Tibial artery (tissue), 4 donors: ENCODE results near the gene ALDH1L1.

Source experiments
- DNase-seq, 2 donors: peaks; one replicate each; pipeline ENCODE4 v3.0.0-alpha.2; 2019
- H3K27ac ChIP-seq, 2 donors: fragments of 200-600 bp; sonication (generic) in 1 of 2; 1 replicate in 1 of 2; 2 replicates in 1 of 2; pipeline ENCODE4 v1.5.1; 2018 to 2019; ENCODE audit warnings: mild to moderate bottlenecking in 1 of 2
- H3K27me3 ChIP-seq, 2 donors: fragments of 200-600 bp; sonication (generic) in 1 of 2; one replicate each; pipeline versions ENCODE4 v1.5.1 to v1.6.0; 2016 to 2019
- H3K36me3 ChIP-seq, 3 donors: fragments of 200-600 bp; sonication (generic) in 2 of 3; one replicate each; pipeline ENCODE4 v1.5.1; 2016 to 2019; ENCODE audit warnings: mild to moderate bottlenecking in 2 of 3
- H3K4me1 ChIP-seq, 4 donors: fragments of 200-600 bp; sonication (generic) in 2 of 4; 1 replicate in 3 of 4; 2 replicates in 1 of 4; pipeline ENCODE4 v1.5.1; 2016 to 2019
- H3K4me3 ChIP-seq, 2 donors: fragments of 200-600 bp; sonication (generic) in 1 of 2; 1 replicate in 1 of 2; 2 replicates in 1 of 2; pipeline ENCODE4 v1.5.1; 2018 to 2019; ENCODE audit warnings: mild to moderate bottlenecking in 2 of 2
- H3K9me3 ChIP-seq, 3 donors: fragments of 200-600 bp; sonication (generic) in 1 of 3; one replicate each; pipeline ENCODE4 v1.5.1; 2016 to 2019
- CTCF ChIP-seq, 2 experiments: fragments of 200-600 bp in 1 of 2; fragments of 450-650 bp in 1 of 2; IDR thresholded peaks; one replicate each; pipeline ENCODE4 v1.5.1; 2017 to 2019; ENCODE audit warnings: antibody characterized with exemption in 2 of 2, mild to moderate bottlenecking in 1 of 2, moderate library complexity in 1 of 2
- intact Hi-C: fragments of 100-400 bp; cut with DNase I; formaldehyde crosslinking; loops from one replicate; pipeline ENCODE4 v1.15.0; 2023; ENCODE audit warnings: low total_unique reads

ALDH1L1 gene

GRCh38 chr3:126083138-126083445, 97.3 kb downstream of the ALDH1L1 start:
- Histone ChIP-seq H3K27ac (peak overlapping the region; percentile 92 to 94), H3K36me3 (peaks cover 0 to 7% (median 0%) of the 10 kb centered on the region in 3 donors), H3K27me3 (no peaks in the 10 kb centered on the region), H3K4me3 (peak overlapping the region; percentile 79 to 87), H3K4me1 (peaks cover 0 to 24% (median 19%) of the 10 kb centered on the region in 4 donors), H3K9me3 (no peaks in the 10 kb centered on the region)
- intact Hi-C loops = loop anchor here (5.0 kb wide), 1 partner anchor 394 kb away; the partner anchor contains the start of gene ZXDC
- no peak for DNase-seq
- TF ChIP-seq CTCF (IDR thresholded peaks at IDR 0.05) = no peak

GRCh38 chr3:126082362-126083137, 97.8 kb downstream of the ALDH1L1 start:
- Histone ChIP-seq H3K4me1 (peaks cover 0 to 24% (median 19%) of the 10 kb centered on the region in 4 donors), H3K27me3 (no peaks in the 10 kb centered on the region), H3K9me3 (no peaks in the 10 kb centered on the region), H3K4me3 (peak overlapping the region; percentile 79 to 87), H3K27ac (peak overlapping the region; percentile 92 to 94), H3K36me3 (peaks cover 0 to 13% (median 0%) of the 10 kb centered on the region in 3 donors)
- TF ChIP-seq CTCF (IDR thresholded peaks at IDR 0.05) = no peak
- no peak for DNase-seq
- intact Hi-C loops = loop anchor here (5.0 kb wide), 1 partner anchor 395 kb away; the partner anchor contains the start of gene ZXDC

- intact Hi-C loops = loop anchor here (5.0 kb wide), 1 partner anchor 396 kb away; the partner anchor contains the start of gene ZXDC
These were observed 98.6 kb downstream of the ALDH1L1 start for GRCh38 chr3:126081618-126082361.

GRCh38 chr3:126080970-126081369, 99.4 kb downstream of the ALDH1L1 start:
- no peak for TF ChIP-seq CTCF (IDR thresholded peaks at IDR 0.05)
- intact Hi-C loops = loop anchor here (5.0 kb wide), 1 partner anchor 396 kb away; the partner anchor contains the start of gene ZXDC
- H3K27ac ChIP-seq = no peak overlapping the region
- H3K27me3 ChIP-seq = no peaks in the 10 kb centered on the region
- H3K4me3 ChIP-seq = no peak overlapping the region
- DNase-seq = no peak
- H3K36me3 ChIP-seq = peaks cover 0 to 14% (median 0%) of the 10 kb centered on the region in 3 donors
- H3K4me1 ChIP-seq = peaks cover 0 to 24% (median 19%) of the 10 kb centered on the region in 4 donors
- H3K9me3 ChIP-seq = no peaks in the 10 kb centered on the region

More at GRCh38 chr3:126081618-126082361, 98.6 kb downstream of the ALDH1L1 start:
- Histone ChIP-seq H3K9me3 (no peaks in the 10 kb centered on the region), H3K27ac (peak overlapping the region; percentile 92 to 94), H3K4me1 (peaks cover 0 to 24% (median 19%) of the 10 kb centered on the region in 4 donors), H3K27me3 (no peaks in the 10 kb centered on the region), H3K36me3 (peaks cover 0 to 14% (median 0%) of the 10 kb centered on the region in 3 donors), H3K4me3 (no peak overlapping the region)
- peak in 1 of 2 experiments; percentile 30 for TF ChIP-seq CTCF (IDR thresholded peaks at IDR 0.05)
- no peak for DNase-seq

GRCh38 chr3:126078866-126079265, 101.5 kb downstream of the ALDH1L1 start:
- intact Hi-C loops = no loop called here
- Histone ChIP-seq H3K4me3 (no peak overlapping the region), H3K9me3 (peaks cover 0 to 4% (median 0%) of the 10 kb centered on the region in 3 donors), H3K36me3 (peaks cover 0 to 14% (median 6%) of the 10 kb centered on the region in 3 donors), H3K27ac (no peak overlapping the region), H3K27me3 (no peaks in the 10 kb centered on the region), H3K4me1 (peaks cover 0 to 18% (median 16%) of the 10 kb centered on the region in 4 donors)
- TF ChIP-seq CTCF (IDR thresholded peaks at IDR 0.05) = no peak
- DNase-seq = no peak
